Measurements from ENCODE around the gene ANKFY1.

DNA sequence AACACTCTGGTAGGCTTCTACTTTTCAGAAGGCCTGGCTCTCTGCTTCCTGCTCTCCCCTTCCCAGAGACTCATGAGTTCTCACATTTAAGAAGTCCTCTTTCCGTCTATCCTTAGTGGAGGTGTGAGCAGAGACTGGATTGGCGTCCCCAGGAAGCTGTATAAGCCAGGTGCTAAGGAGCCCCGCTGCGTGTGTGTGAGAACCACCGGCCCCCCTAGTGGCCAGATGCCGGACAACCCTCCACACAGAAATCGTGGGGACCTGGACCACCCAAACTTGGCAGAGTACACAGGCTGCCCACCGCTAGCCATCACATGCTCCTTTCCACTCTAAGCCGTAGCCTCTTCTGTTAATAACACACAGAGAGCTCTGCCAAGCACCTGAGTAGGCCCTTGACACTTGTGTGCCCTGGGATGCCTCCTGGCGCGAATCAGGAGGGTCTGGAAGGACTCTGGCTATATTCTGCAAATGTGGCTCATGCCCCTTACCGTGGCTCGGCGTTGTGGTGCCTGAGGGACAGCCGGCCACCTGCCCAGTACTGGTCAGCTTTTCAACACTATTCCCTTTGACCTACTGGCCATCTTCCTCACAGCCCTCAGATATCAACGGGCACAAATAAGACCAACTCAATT, 106.9 kb downstream of the ANKFY1 start:
- TF ChIP-seq CTCF (IDR thresholded peaks at IDR 0.05) = no peak
- TF ChIP-seq POLR2A (IDR thresholded peaks at IDR 0.05) = no peak

Data from body of pancreas (tissue), 4 donors.